HepG2 (cell line): ENCODE data around the gene ADAD2. TPM values are rescaled to one million over a fixed set of nuclear protein-coding genes. Genes with fewer than 3 reads are reported as not detected.
A peak's percentile ranks its signal among the peaks of the same experiment; 100 is the strongest.

Experiments
- AKAP8 ChIP-seq: sonication (generic); formaldehyde crosslinking; IDR thresholded peaks from 2 replicates; pipeline ENCODE4 v1.5.1; 2020; ENCODE audit warnings: mild to moderate bottlenecking, missing genetic modification reagents
- GRHL1 ChIP-seq: sonication (generic); formaldehyde crosslinking; conservative IDR thresholded peaks from 2 replicates; pipeline ENCODE4 v1.8.0; 2022; ENCODE audit warnings: missing genetic modification reagents
- HIC2 ChIP-seq: sonication (generic); formaldehyde crosslinking; IDR thresholded peaks from 2 replicates; pipeline ENCODE4 v1.9.0; 2022; ENCODE audit warnings: low read depth, missing genetic modification reagents
- KAT8 ChIP-seq: IDR thresholded peaks from 2 replicates; pipeline ENCODE4 v1.6.1; 2016; ENCODE audit warnings: missing genetic modification reagents, missing compliant biosample characterization
- MYNN ChIP-seq: sonication (generic); formaldehyde crosslinking; IDR thresholded peaks from 2 replicates; pipeline ENCODE4 v1.4.0; 2020; ENCODE audit warnings: mild to moderate bottlenecking, low read depth, missing genetic modification reagents
- SRSF9 ChIP-seq: fragments of 200-400 bp; formaldehyde crosslinking; IDR thresholded peaks from 2 replicates; pipeline ENCODE4 v1.6.1; 2018; ENCODE audit warnings: borderline replicate concordance, mild to moderate bottlenecking, low read depth, low read length; ENCODE audit not compliant: insufficient read depth, poor library complexity, severe bottlenecking
- TEAD2 ChIP-seq: sonication (generic); formaldehyde crosslinking; IDR thresholded peaks from 2 replicates; pipeline ENCODE4 v1.9.0; 2021; ENCODE audit warnings: missing genetic modification reagents
- ZC3H4 ChIP-seq: sonication (generic); formaldehyde crosslinking; IDR thresholded peaks from 2 replicates; pipeline ENCODE4 v1.4.0; 2020; ENCODE audit warnings: missing genetic modification reagents, borderline replicate concordance
- ZNF275 ChIP-seq: sonication (generic); formaldehyde crosslinking; IDR thresholded peaks from 2 replicates; pipeline ENCODE4 v1.8.0; 2022; ENCODE audit warnings: missing genetic modification reagents, mild to moderate bottlenecking, inconsistent platforms, borderline replicate concordance
- ZNF562 ChIP-seq: sonication (generic); formaldehyde crosslinking; IDR thresholded peaks from 2 replicates; pipeline ENCODE4 v1.8.0; 2022; ENCODE audit warnings: missing genetic modification reagents, borderline replicate concordance
- ZNF678 ChIP-seq: sonication (generic); formaldehyde crosslinking; IDR thresholded peaks from 2 replicates; pipeline ENCODE4 v1.4.0; 2020; ENCODE audit warnings: mild to moderate bottlenecking, missing genetic modification reagents
- ZNF780A ChIP-seq: sonication (generic); formaldehyde crosslinking; IDR thresholded peaks from 2 replicates; pipeline ENCODE4 v1.8.0; 2022; ENCODE audit warnings: mild to moderate bottlenecking, missing genetic modification reagents, moderate library complexity
- ZNF816 ChIP-seq: sonication (generic); formaldehyde crosslinking; IDR thresholded peaks from 2 replicates; pipeline ENCODE4 v1.8.0; 2022; ENCODE audit warnings: missing genetic modification reagents, mild to moderate bottlenecking, borderline replicate concordance
- ZUFSP ChIP-seq: sonication (generic); formaldehyde crosslinking; IDR thresholded peaks from 2 replicates; pipeline ENCODE4 v1.9.0; 2021; ENCODE audit warnings: missing genetic modification reagents, mild to moderate bottlenecking, borderline replicate concordance
- polyA plus RNA-seq, 8 experiments: library from polyadenylated mRNA; depleted of rRNA in 3 of 8; stranded (reverse) in 7 of 8; unstranded in 1 of 8; fragments of >200 nt; fragmentation: Illumina TruSeq in 4 of 8; extraction: Trizol in 4 of 8; gene quantifications; 2 replicates each; pipeline versions ENCODE4 v1.2.1 to v1.2.3, GENCODE V29; 2011 to 2016; ENCODE audit warnings: low read depth in 4 of 8, missing spikeins in 1 of 8, mixed read lengths in 1 of 8; ENCODE audit not compliant: insufficient read depth in 1 of 8
- total RNA-seq, 5 experiments: library from RNA; depleted of rRNA; stranded (reverse); fragments of >200 nt; fragmentation: Illumina TruSeq; extraction: Trizol; gene quantifications; 2 replicates each; pipeline ENCODE4 v1.2.3, GENCODE V29; 2016; ENCODE audit warnings: low read depth in 1 of 5
- TF ChIP-seq, protein P1 (sequence below): sonication (generic); formaldehyde crosslinking; IDR thresholded peaks from 2 replicates; pipeline ENCODE4 v1.4.0; 2020; ENCODE audit warnings: low read depth, mild to moderate bottlenecking, missing genetic modification reagents
- TF ChIP-seq, protein P2 (sequence below): sonication (generic); formaldehyde crosslinking; IDR thresholded peaks from 2 replicates; pipeline ENCODE4 v1.4.0; 2020; ENCODE audit warnings: missing genetic modification reagents
- TF ChIP-seq, protein P3 (sequence below): sonication (generic); formaldehyde crosslinking; conservative IDR thresholded peaks from 2 replicates; pipeline ENCODE4 v1.4.0; 2020; ENCODE audit warnings: missing genetic modification reagents

ADAD2 gene
- total and polyA plus RNA-seq, 2 of the 13 experiments (the other 11 are each of a cell fraction or from before 2014, with no cell fraction given), result not detected

DNA sequence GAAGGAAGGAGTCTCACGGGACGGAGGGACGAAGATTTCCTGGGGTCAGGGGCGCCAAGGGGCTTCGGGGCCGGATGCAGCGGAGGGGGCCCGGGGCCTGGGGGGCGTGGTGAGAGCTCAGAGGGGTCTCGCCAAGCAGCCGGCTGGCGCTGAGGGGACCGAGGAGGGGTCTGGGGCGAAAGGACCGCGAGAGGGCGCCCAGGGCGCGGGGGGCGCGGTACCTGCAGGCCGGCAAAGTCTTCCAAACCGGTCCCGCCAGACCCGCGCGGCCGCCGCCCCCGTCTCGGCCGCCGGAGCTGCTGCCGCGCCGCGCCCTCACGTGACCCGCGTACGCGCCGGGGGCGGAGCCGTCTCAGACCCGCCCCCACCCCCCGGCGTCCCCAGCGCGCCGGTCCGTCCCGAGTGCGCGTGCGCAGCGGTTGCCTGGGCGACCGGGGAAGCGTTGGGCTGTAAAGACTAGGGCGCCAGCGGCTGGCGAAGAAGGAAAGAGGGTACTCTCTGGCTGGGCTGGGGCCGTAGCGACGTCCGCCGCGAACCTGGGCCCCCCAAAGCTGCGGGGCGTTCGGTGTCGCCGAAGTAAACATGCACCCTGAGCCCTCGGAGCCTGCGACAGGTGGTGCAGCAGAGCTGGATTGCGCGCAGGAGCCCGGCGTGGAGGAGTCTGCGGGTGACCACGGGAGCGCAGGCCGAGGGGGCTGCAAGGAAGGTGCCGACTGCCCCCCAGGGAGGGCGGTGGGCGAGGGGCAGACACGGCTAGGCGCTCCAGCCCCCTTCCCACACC lies 45.9 kb upstream of the ADAD2 start, which contains the start of the genes DNAAF1 and HSDL1 (continued):
- TF ChIP-seq, protein P1, sequence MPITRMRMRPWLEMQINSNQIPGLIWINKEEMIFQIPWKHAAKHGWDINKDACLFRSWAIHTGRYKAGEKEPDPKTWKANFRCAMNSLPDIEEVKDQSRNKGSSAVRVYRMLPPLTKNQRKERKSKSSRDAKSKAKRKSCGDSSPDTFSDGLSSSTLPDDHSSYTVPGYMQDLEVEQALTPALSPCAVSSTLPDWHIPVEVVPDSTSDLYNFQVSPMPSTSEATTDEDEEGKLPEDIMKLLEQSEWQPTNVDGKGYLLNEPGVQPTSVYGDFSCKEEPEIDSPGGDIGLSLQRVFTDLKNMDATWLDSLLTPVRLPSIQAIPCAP (CRISPR knock-in tag), result no peak
- 0 out of 2 replicates have a peak, but pooled peaks have one; percentile 54 for TF ChIP-seq MYNN (CRISPR knock-in tag)
- no peak for TF ChIP-seq SRSF9
- TF ChIP-seq AKAP8 (CRISPR knock-in tag), result no peak; the same call in 1 of the 2 replicates
- TF ChIP-seq ZC3H4 (CRISPR knock-in tag), result no peak
- TF ChIP-seq, protein P2, sequence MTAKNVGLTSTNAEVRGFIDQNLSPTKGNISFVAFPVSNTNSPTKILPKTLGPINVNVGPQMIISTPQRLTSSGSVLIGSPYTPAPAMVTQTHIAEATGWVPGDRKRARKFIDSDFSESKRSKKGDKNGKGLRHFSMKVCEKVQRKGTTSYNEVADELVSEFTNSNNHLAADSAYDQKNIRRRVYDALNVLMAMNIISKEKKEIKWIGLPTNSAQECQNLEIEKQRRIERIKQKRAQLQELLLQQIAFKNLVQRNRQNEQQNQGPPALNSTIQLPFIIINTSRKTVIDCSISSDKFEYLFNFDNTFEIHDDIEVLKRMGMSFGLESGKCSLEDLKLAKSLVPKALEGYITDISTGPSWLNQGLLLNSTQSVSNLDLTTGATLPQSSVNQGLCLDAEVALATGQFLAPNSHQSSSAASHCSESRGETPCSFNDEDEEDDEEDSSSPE, result no peak; the same call in 1 of the 2 replicates
- no peak for TF ChIP-seq TEAD2 (CRISPR knock-in tag)
- no peak for TF ChIP-seq KAT8 (CRISPR knock-in tag)
- TF ChIP-seq HIC2 (CRISPR knock-in tag), result no peak
- TF ChIP-seq, protein P3, sequence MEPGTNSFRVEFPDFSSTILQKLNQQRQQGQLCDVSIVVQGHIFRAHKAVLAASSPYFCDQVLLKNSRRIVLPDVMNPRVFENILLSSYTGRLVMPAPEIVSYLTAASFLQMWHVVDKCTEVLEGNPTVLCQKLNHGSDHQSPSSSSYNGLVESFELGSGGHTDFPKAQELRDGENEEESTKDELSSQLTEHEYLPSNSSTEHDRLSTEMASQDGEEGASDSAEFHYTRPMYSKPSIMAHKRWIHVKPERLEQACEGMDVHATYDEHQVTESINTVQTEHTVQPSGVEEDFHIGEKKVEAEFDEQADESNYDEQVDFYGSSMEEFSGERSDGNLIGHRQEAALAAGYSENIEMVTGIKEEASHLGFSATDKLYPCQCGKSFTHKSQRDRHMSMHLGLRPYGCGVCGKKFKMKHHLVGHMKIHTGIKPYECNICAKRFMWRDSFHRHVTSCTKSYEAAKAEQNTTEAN (CRISPR knock-in tag), result 0 out of 2 replicates have a peak, but pooled peaks have one; percentile 65
- TF ChIP-seq ZNF562 (CRISPR knock-in tag), result no peak
- TF ChIP-seq ZNF816 (CRISPR knock-in tag), result no peak
- no peak for TF ChIP-seq ZNF678 (CRISPR knock-in tag)
- no peak for TF ChIP-seq ZNF275
- no peak for TF ChIP-seq ZNF780A (CRISPR knock-in tag)
- no peak for TF ChIP-seq ZUFSP (CRISPR knock-in tag)
- no peak for TF ChIP-seq GRHL1
